Progenitor cell of endocrine pancreas (in vitro differentiated cells): Measurements from ENCODE around the gene PPP1R9B. TPM values are rescaled to one million over a fixed set of nuclear protein-coding genes. Genes with fewer than 3 reads are reported as not detected.

Source experiments
- DNase-seq: peaks from one replicate; pipeline ENCODE4 v3.0.0; 2021; ENCODE audit warnings: low spot score; ENCODE audit not compliant: unreplicated experiment
- H3K27ac Mint-ChIP-seq: 2 replicates; pipeline ENCODE4 v1.8.0; 2021; ENCODE audit warnings: mild to moderate bottlenecking, moderate library complexity, mixed read lengths
- H3K27me3 Mint-ChIP-seq: 2 replicates; pipeline ENCODE4 v1.8.0; 2021; ENCODE audit warnings: mixed read lengths
- H3K36me3 Mint-ChIP-seq: 2 replicates; pipeline ENCODE4 v1.8.0; 2022; ENCODE audit warnings: mixed read lengths; ENCODE audit not compliant: insufficient read depth
- H3K4me1 Mint-ChIP-seq: 2 replicates; pipeline ENCODE4 v1.8.0; 2021; ENCODE audit warnings: low read depth, mixed read lengths
- H3K4me3 Mint-ChIP-seq: 2 replicates; pipeline ENCODE4 v1.8.0; 2021; ENCODE audit warnings: low read depth, mild to moderate bottlenecking, moderate library complexity, mixed read lengths
- H3K9me3 Mint-ChIP-seq: 2 replicates; pipeline ENCODE4 v1.8.0; 2021; ENCODE audit warnings: low read depth, mixed read lengths
- total RNA-seq: library from RNA; stranded (reverse); gene quantifications from 2 replicates; pipeline ENCODE4 v1.2.1, GENCODE V29; 2021
- TF ChIP-seq, protein P1 (sequence below): fragments of 200-600 bp; sonication (generic); IDR thresholded peaks from one replicate; pipeline ENCODE4 v1.5.0; 2021; ENCODE audit warnings: antibody characterized with exemption, mild to moderate bottlenecking; ENCODE audit not compliant: unreplicated experiment

The PPP1R9B gene
- total RNA-seq, 1 donor from 2014 or later, result 35.7 TPM

DNA sequence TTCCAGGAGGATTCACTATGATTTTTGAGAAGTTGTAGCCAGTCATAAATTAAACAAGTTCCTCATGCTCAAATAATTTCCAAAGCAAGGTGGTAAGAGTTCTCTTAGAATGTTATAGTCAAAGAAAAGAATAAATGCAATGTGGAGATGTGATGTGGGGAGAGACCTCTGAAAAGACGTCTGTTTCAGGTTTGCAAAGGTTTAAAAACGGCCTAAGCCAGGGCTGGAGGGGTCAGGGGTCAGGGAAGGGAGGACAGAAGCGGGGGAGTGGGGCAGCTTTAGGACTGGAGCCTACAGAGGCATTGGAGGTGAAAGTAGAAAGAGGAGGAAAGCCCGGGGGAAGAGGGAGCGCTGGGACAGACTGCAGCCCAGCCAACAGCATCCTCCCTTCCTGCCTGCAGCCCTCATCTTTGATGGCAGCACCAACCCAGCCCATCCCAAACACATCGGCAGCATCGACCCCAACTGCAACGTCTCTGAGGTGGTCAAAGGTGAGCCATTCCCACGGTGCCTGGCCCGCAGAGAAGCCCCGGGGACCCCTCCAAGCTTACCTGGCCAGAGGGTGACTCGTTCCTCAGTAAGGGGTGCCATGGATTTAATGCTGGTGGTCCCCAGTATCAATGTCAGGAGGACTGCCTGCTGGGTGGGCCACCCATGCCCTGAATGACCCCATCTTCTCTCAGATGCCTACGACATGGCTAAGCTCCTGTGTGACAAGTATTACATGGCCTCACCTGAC lies 43.9 kb downstream of the PPP1R9B start:
- Mint-ChIP-seq H3K4me3 (no peak overlapping the region), H3K27ac (no peak overlapping the region), H3K9me3 (no peaks in the 10 kb centered on the region), H3K4me1 (no peaks in the 10 kb centered on the region), H3K27me3 (no peaks in the 10 kb centered on the region), H3K36me3 (peaks cover 4% of the 10 kb centered on the region)
- DNase-seq, result no peak
- TF ChIP-seq, protein P1, sequence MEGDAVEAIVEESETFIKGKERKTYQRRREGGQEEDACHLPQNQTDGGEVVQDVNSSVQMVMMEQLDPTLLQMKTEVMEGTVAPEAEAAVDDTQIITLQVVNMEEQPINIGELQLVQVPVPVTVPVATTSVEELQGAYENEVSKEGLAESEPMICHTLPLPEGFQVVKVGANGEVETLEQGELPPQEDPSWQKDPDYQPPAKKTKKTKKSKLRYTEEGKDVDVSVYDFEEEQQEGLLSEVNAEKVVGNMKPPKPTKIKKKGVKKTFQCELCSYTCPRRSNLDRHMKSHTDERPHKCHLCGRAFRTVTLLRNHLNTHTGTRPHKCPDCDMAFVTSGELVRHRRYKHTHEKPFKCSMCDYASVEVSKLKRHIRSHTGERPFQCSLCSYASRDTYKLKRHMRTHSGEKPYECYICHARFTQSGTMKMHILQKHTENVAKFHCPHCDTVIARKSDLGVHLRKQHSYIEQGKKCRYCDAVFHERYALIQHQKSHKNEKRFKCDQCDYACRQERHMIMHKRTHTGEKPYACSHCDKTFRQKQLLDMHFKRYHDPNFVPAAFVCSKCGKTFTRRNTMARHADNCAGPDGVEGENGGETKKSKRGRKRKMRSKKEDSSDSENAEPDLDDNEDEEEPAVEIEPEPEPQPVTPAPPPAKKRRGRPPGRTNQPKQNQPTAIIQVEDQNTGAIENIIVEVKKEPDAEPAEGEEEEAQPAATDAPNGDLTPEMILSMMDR, result no peak

DNA sequence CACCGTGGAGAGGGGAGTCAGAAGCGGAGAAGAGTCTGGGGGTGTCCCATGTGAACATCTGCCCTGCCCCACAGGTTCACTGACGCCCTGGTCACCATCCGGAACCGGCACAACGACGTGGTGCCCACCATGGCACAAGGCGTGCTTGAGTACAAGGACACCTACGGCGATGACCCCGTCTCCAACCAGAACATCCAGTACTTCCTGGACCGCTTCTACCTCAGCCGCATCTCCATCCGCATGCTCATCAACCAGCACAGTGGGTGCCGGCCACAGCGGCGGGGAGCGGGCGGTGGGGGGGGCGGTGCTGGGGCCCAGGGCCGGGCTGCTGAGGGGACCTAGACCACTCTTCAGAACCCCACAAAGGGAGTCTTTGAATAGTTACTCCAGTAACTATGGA lies 44.7 kb downstream of the PPP1R9B start:
- Mint-ChIP-seq H3K27me3 (no peaks in the 10 kb centered on the region), H3K27ac (no peak overlapping the region), H3K4me1 (peaks cover under 1% of the 10 kb centered on the region), H3K9me3 (no peaks in the 10 kb centered on the region), H3K36me3 (peaks cover 4% of the 10 kb centered on the region), H3K4me3 (no peak overlapping the region)
- TF ChIP-seq, protein P1, result no peak
- DNase-seq, result no peak

DNA sequence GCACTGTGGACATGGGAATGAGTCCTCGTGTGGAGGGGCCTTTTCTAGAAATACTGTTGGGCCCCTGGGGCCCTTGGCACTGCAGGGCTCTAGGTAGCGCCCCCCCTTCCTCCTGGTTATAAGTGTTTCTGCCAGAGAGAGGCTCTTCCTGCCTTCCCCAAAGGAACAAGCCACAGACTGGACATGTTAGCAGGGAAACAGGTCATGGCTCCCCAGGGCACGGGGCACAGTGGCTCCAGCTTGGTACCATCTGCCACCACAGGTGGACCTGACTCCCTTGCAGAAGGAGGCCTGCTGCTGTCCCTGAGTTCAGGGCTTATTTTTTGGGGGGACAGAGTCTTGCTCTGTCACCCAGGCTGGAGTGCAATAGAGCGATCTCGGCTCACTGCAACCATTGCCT lies 46.5 kb downstream of the PPP1R9B start:
- no peaks in the 10 kb centered on the region for H3K27me3 Mint-ChIP-seq
- TF ChIP-seq, protein P1, result no peak
- peaks cover 6% of the 10 kb centered on the region for H3K4me1 Mint-ChIP-seq
- no peak overlapping the region for H3K27ac Mint-ChIP-seq
- no peak for DNase-seq
- peaks cover 4% of the 10 kb centered on the region for H3K36me3 Mint-ChIP-seq
- H3K9me3 Mint-ChIP-seq, result no peaks in the 10 kb centered on the region
- H3K4me3 Mint-ChIP-seq, result no peak overlapping the region

DNA sequence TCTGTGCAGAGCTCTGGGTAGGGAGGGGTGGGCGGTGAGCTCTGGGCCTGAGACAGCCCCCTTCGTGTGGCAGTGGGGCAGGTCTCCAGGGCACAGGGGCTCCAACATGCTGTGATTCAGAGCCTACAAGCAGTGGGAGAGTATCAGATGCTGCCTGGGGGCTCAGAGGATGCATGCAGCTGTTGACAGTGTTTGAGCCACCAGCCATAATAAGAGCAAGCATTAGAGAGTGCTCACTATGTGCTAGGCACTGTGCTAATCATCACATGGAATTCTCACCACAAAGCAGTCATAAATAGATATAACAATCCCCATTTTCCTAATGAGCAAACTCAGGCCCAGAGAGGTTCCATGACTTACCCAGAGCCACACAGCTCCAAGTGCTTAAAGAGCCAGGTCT lies 47.2 kb downstream of the PPP1R9B start:
- no peaks in the 10 kb centered on the region for H3K9me3 Mint-ChIP-seq
- H3K4me1 Mint-ChIP-seq, result peaks cover 6% of the 10 kb centered on the region
- DNase-seq, result no peak
- TF ChIP-seq, protein P1, result no peak
- H3K27me3 Mint-ChIP-seq, result no peaks in the 10 kb centered on the region
- H3K27ac Mint-ChIP-seq, result no peak overlapping the region
- peaks cover 6% of the 10 kb centered on the region for H3K36me3 Mint-ChIP-seq
- H3K4me3 Mint-ChIP-seq, result no peak overlapping the region

DNA sequence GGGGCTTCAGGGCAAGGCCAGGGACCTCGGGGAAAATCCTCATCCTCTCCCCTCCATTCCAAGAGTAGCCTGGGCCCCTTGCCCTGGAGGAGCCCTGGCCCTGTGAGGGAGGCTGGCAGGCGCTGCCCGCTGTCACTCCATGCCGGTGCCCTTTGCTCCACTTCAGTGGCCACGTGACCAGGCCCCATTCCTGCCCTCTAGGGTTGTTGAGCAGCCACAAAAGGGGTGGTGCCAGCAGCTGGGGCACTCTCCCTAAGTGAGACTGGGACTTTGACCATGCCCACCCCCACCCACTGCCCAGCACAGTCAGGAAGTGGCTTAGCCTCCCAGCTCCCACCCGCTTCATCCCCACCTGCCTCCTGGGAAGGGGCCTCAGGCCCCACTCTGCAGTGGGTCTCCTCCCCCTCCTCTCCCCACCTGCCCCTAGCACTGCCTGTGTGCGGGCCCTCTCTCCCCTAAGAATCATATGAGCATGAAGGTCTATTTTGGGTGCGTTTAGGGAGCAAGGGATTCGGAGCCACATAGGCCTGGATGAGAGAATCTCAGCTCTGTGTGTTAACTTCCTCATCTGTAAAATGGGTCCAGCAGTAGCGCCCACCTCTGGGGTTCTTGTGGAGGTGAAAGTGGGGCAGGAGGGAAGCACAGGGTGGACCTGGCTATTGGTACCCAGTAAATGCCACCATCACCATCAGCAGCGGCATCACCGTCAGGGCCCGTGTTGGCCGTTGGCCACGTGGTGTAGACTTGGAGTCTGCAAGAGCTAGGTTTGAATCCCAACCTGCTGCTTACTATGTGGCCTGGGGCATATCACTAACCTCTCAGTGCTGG lies 48.1 kb downstream of the PPP1R9B start:
- Mint-ChIP-seq H3K27me3 (no peaks in the 10 kb centered on the region), H3K4me1 (peaks cover 6% of the 10 kb centered on the region), H3K9me3 (no peaks in the 10 kb centered on the region), H3K4me3 (no peak overlapping the region), H3K27ac (no peak overlapping the region), H3K36me3 (peaks cover 8% of the 10 kb centered on the region)
- DNase-seq, result no peak
- TF ChIP-seq, protein P1, result no peak
